Activated naive CD4-positive, alpha-beta T cell treated with anti-CD3 and anti-CD28 coated beads for 36 hours (primary cell): ENCODE results near the gene CA7. TPM values are rescaled to one million over a fixed set of nuclear protein-coding genes. Genes with fewer than 3 reads are reported as not detected.

Source experiments
- CTCF ChIA-PET: fragments of 350-600 bp; sonication (Branson Sonifier 250); formaldehyde crosslinking; loops from one replicate; lab custom pipeline; 2021; ENCODE audit warnings: antibody characterized with exemption; lab: Charles Lee
- DNase-seq: peaks from one replicate; pipeline ENCODE4 v3.0.0-alpha.2; 2020
- H3K27ac Mint-ChIP-seq: one replicate; pipeline ENCODE4 v1.8.0; 2021; ENCODE audit warnings: mild to moderate bottlenecking, mixed read lengths
- H3K27me3 Mint-ChIP-seq: one replicate; pipeline ENCODE4 v1.8.0; 2021; ENCODE audit warnings: low read depth, mixed read lengths
- H3K36me3 Mint-ChIP-seq: one replicate; pipeline ENCODE4 v1.8.0; 2021; ENCODE audit warnings: low read depth, mixed read lengths
- H3K4me1 Mint-ChIP-seq: one replicate; pipeline ENCODE4 v1.8.0; 2021; ENCODE audit warnings: low read depth, mixed read lengths
- H3K4me3 Mint-ChIP-seq: one replicate; pipeline ENCODE4 v1.8.0; 2021; ENCODE audit warnings: mild to moderate bottlenecking, moderate library complexity, mixed read lengths
- H3K9me3 Mint-ChIP-seq: one replicate; pipeline ENCODE4 v1.8.0; 2021; ENCODE audit warnings: mixed read lengths
- intact Hi-C: fragments of 100-400 bp; cut with micrococcal nuclease; formaldehyde crosslinking; loops from one replicate; pipeline ENCODE4 v1.15.1; 2023
- total RNA-seq, 2 experiments: library from RNA; stranded (reverse); gene quantifications; one replicate each; pipeline ENCODE4 v1.2.3, GENCODE V29; 2021

CA7 gene
- total RNA-seq, 2 experiments from 2014 or later, result not detected

- DNase-seq, result no peak
- Mint-ChIP-seq H3K36me3 (no peaks in the 10 kb centered on the region), H3K4me3 (no peak overlapping the region), H3K27me3 (no peaks in the 10 kb centered on the region), H3K27ac (no peak overlapping the region), H3K4me1 (peaks cover 3% of the 10 kb centered on the region), H3K9me3 (no peaks in the 10 kb centered on the region)
- intact Hi-C loops, result no loop called here
- CTCF ChIA-PET, result no interaction called here
Measured at GRCh38 chr16:66900721-66901441, 56.7 kb downstream of the CA7 start.

- no peak for DNase-seq
- CTCF ChIA-PET, result interaction anchor here (1.0 to 1.2 kb wide), 2 partner anchors 9 to 27 kb away, joined by 3 to 5 read pairs; no protein-coding TSS in a partner anchor
- H3K4me1 Mint-ChIP-seq, result peaks cover 8% of the 10 kb centered on the region
- no peak overlapping the region for H3K27ac Mint-ChIP-seq
- no peaks in the 10 kb centered on the region for H3K36me3 Mint-ChIP-seq
- no peaks in the 10 kb centered on the region for H3K27me3 Mint-ChIP-seq
- intact Hi-C loops, result no loop called here
- H3K9me3 Mint-ChIP-seq, result no peaks in the 10 kb centered on the region
- H3K4me3 Mint-ChIP-seq, result no peak overlapping the region
Measured at GRCh38 chr16:66901626-66902025, 57.4 kb downstream of the CA7 start.

- Mint-ChIP-seq H3K27ac (no peak overlapping the region), H3K4me1 (peaks cover 8% of the 10 kb centered on the region), H3K36me3 (no peaks in the 10 kb centered on the region), H3K27me3 (no peaks in the 10 kb centered on the region), H3K9me3 (no peaks in the 10 kb centered on the region), H3K4me3 (no peak overlapping the region)
- intact Hi-C loops, result no loop called here
- CTCF ChIA-PET, result interaction anchor here (0.6 to 1.2 kb wide), 4 partner anchors 10 to 82 kb away, joined by 3 to 5 read pairs (median 3); no protein-coding TSS in a partner anchor
- no peak for DNase-seq
Measured at GRCh38 chr16:66902648-66903543, 58.7 kb downstream of the CA7 start.

Other genes starting within 250 kb of the CA7 start
- 10 to 100 TPM; 33.7 to 35.3 TPM for gene CMTM3, start 239.7 kb upstream of the CA7 start, total RNA-seq
- 1 to 10 TPM; 4.6 to 4.7 TPM for gene CMTM4, start 147.7 kb upstream of the CA7 start, total RNA-seq
- gene DYNC1LI2, start 92.8 kb upstream of the CA7 start, total RNA-seq, result 10 to 100 TPM; 30.8 to 31.0 TPM
- gene TERB1, start 42.8 kb upstream of the CA7 start, total RNA-seq, result not detected
- 100 to 1,000 TPM; 108 to 115 TPM for gene NAE1, start 13.4 kb upstream of the CA7 start, total RNA-seq
- gene PDP2, start 36.1 kb downstream of the CA7 start, total RNA-seq, result 10 to 100 TPM; 18.8 to 20.6 TPM
- gene CDH16, start 74.5 kb downstream of the CA7 start, total RNA-seq, result not detected
- under 1 TPM in 1 of 2 experiments, not detected in 1; 0.25 TPM for gene RRAD, start 81.1 kb downstream of the CA7 start, total RNA-seq
- gene CIAO2B, start 90.0 kb downstream of the CA7 start, total RNA-seq, result 100 to 1,000 TPM; 169 to 173 TPM
- gene CES2, start 91.1 kb downstream of the CA7 start, total RNA-seq, result 10 to 100 TPM; 20.0 to 22.0 TPM
- under 1 TPM; 0.17 to 0.55 TPM for gene CES3, start 116.9 kb downstream of the CA7 start, total RNA-seq
- gene CES4A, start 144.2 kb downstream of the CA7 start, total RNA-seq, result 1 to 10 TPM; 4.9 to 5.1 TPM
- 10 to 100 TPM; 79.6 to 86.8 TPM for gene CBFB, start 184.7 kb downstream of the CA7 start, total RNA-seq